BJ (cell line): ENCODE results near the gene ZNF836. TPM values are rescaled to one million over a fixed set of nuclear protein-coding genes. Genes with fewer than 3 reads are reported as not detected.

Experiments used
- CTCF ChIA-PET: fragments of 350-600 bp; formaldehyde crosslinking; extraction: SDS; loops from one replicate; lab custom pipeline; 2021; ENCODE audit warnings: antibody characterized with exemption, inconsistent platforms; lab: Yijun Ruan, JAX
- POLR2A ChIA-PET: fragments of 300-600 bp; sonication (Branson Sonifier 250); formaldehyde crosslinking; extraction: SDS; loops from one replicate; lab custom pipeline; 2021; ENCODE audit warnings: antibody characterized with exemption; lab: Charles Lee
- DNase-seq: peaks from one replicate; pipeline ENCODE4 v3.0.0-alpha.2; 2011; ENCODE audit warnings: low read depth
- H3K27me3 ChIP-seq: 2 replicates; pipeline ENCODE4 v1.6.0; 2011; ENCODE audit warnings: low read length; ENCODE audit not compliant: control insufficient read depth, insufficient read depth
- H3K36me3 ChIP-seq: 2 replicates; pipeline ENCODE4 v1.5.1; 2011; ENCODE audit warnings: low read length; ENCODE audit not compliant: control insufficient read depth, insufficient read depth
- H3K4me3 ChIP-seq: 2 replicates; pipeline ENCODE4 v1.5.1; 2011; ENCODE audit warnings: low read depth, mild to moderate bottlenecking, control low read depth, low read length
- polyA minus RNA-seq: library from RNA; depleted of rRNA, polyadenylated mRNA; stranded (reverse); fragments of >200 nt; gene quantifications from 2 replicates; pipeline ENCODE4 v1.2.3, GENCODE V29; 2011; rRNA and poly(A)+ RNA removed
- polyA plus RNA-seq: library from polyadenylated mRNA; depleted of rRNA; stranded (reverse); fragments of >200 nt; gene quantifications from 2 replicates; pipeline ENCODE4 v1.2.3, GENCODE V29; 2011; rRNA removed
- TF ChIP-seq, protein P1 (sequence below): IDR thresholded peaks from 2 replicates; pipeline ENCODE4 v1.5.1; 2011; ENCODE audit warnings: low read depth, mild to moderate bottlenecking, control low read depth, inconsistent platforms, low read length, moderate library complexity; ENCODE audit not compliant: insufficient read depth

The ZNF836 gene
- 1.5 and 2.0 TPM in 2 replicates for polyA plus RNA-seq
- 1.5 and 2.6 TPM in 2 replicates for polyA minus RNA-seq

- peaks cover 4% of the 10 kb centered on the region for H3K36me3 ChIP-seq
- DNase-seq = no peak
- CTCF ChIA-PET = interaction anchor here (1.3 kb wide), 1 partner anchor 32 kb away, joined by 3 read pairs; the partner anchor contains the start of gene ZNF616
- POLR2A ChIA-PET = interaction anchor here (1.0 kb wide), 1 partner anchor 18 kb away, joined by 3 read pairs; no protein-coding TSS in a partner anchor
- no peaks in the 10 kb centered on the region for H3K27me3 ChIP-seq
- TF ChIP-seq, protein P1, sequence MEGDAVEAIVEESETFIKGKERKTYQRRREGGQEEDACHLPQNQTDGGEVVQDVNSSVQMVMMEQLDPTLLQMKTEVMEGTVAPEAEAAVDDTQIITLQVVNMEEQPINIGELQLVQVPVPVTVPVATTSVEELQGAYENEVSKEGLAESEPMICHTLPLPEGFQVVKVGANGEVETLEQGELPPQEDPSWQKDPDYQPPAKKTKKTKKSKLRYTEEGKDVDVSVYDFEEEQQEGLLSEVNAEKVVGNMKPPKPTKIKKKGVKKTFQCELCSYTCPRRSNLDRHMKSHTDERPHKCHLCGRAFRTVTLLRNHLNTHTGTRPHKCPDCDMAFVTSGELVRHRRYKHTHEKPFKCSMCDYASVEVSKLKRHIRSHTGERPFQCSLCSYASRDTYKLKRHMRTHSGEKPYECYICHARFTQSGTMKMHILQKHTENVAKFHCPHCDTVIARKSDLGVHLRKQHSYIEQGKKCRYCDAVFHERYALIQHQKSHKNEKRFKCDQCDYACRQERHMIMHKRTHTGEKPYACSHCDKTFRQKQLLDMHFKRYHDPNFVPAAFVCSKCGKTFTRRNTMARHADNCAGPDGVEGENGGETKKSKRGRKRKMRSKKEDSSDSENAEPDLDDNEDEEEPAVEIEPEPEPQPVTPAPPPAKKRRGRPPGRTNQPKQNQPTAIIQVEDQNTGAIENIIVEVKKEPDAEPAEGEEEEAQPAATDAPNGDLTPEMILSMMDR = no peak
- peak within 1 kb of the TSS; percentile 65 for H3K4me3 ChIP-seq
These were observed at the start of gene ZNF836 for GRCh38 chr19:52171321-52172169. TSS of gene ZNF836 (minus strand) at chr19:52171621. CDS start at chr19:52168072, 3,549 bp downstream.

- CTCF ChIA-PET = no interaction called here
- POLR2A ChIA-PET = no interaction called here
- DNase-seq = no peak
- peaks cover 53% of the 10 kb centered on the region for H3K36me3 ChIP-seq
- H3K4me3 ChIP-seq = no peak overlapping the region
- TF ChIP-seq, protein P1 = no peak
- H3K27me3 ChIP-seq = no peaks in the 10 kb centered on the region
These were observed 49.6 kb upstream of the ZNF836 start for GRCh38 chr19:52221031-52221430.

GRCh38 chr19:52219611-52220010 is 48.2 kb upstream of the ZNF836 start:
- H3K27me3 ChIP-seq = no peaks in the 10 kb centered on the region
- TF ChIP-seq, protein P1 = no peak
- ChIA-PET POLR2A (no interaction called here), CTCF (no interaction called here)
- no peak overlapping the region for H3K4me3 ChIP-seq
- DNase-seq = no peak
- peaks cover 53% of the 10 kb centered on the region for H3K36me3 ChIP-seq

DNA sequence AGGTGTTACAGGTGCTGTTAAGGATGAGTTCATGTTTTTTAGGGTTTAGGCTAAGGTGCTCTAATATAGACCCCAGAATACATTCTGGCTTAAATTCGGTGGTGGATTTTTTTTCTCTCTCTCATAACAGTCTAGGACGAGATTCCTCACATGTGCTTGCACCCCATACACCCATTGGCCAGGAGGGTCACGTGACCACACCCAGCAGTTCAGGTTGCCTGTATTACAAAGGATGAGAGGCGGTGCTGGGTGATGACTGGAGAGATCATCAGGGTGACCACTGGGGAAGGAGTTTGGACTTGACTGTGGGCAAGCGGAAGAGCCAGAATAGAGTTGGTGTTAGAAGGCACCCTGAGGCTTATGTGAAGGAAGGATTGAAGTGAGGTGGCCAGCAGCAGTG is 46.2 kb upstream of the ZNF836 start:
- no peak overlapping the region for H3K4me3 ChIP-seq
- CTCF ChIA-PET = no interaction called here
- TF ChIP-seq, protein P1 = no peak
- peaks cover 58% of the 10 kb centered on the region for H3K36me3 ChIP-seq
- no peaks in the 10 kb centered on the region for H3K27me3 ChIP-seq
- no peak for DNase-seq
- POLR2A ChIA-PET = no interaction called here

GRCh38 chr19:52216401-52216800 is 45.0 kb upstream of the ZNF836 start:
- H3K36me3 ChIP-seq = peaks cover 59% of the 10 kb centered on the region
- no peaks in the 10 kb centered on the region for H3K27me3 ChIP-seq
- POLR2A ChIA-PET = no interaction called here
- H3K4me3 ChIP-seq = no peak overlapping the region
- TF ChIP-seq, protein P1 = no peak
- CTCF ChIA-PET = no interaction called here
- DNase-seq = no peak
